Esophagus mucosa (tissue), 1 donor: ENCODE measurements around the gene RPP30. TPM values are rescaled to one million over a fixed set of nuclear protein-coding genes. Genes with fewer than 3 reads are reported as not detected.

Source experiments
- ATAC-seq: fragments of 200-7000 bp; cut with Tn5 transposase; one replicate; pipeline ENCODE4 v1.9.1; 2020
- total RNA-seq: library from RNA; stranded (reverse); gene quantifications from one replicate; pipeline ENCODE4 v1.2.4, GENCODE V29; 2023
- donor health status: DM: yes; HTN: yes; CAD: no.

Gene RPP30
- total RNA-seq, 1 donor from 2014 or later = 27.5 TPM

- ATAC-seq = no peak
Observed at GRCh38 chr10:90947030-90947960, 75.5 kb downstream of the RPP30 start.

Other genes starting within 250 kb of the RPP30 start
- gene HTR7, start 13.9 kb upstream of the RPP30 start, total RNA-seq = 0.92 TPM
- gene ANKRD1, start 49.1 kb downstream of the RPP30 start, total RNA-seq = 0.24 TPM